Large intestine (tissue), 3 donors: ENCODE results near the gene CLRN3. TPM values are rescaled to one million over a fixed set of nuclear protein-coding genes. Genes with fewer than 3 reads are reported as not detected.

Source experiments
- DNase-seq, 2 donors: peaks; one replicate each; pipeline versions ENCODE4 v3.0.0 to v3.0.0-alpha.2; 2013
- H3K27ac ChIP-seq: one replicate; pipeline ENCODE4 v1.5.1; 2013; ENCODE audit warnings: low read length
- H3K27me3 ChIP-seq: 2 replicates; pipeline ENCODE4 v1.6.1; 2013; ENCODE audit warnings: low read length; ENCODE audit not compliant: control insufficient read depth, insufficient read depth
- H3K36me3 ChIP-seq: 2 replicates; pipeline ENCODE4 v1.6.1; 2013; ENCODE audit warnings: low read length; ENCODE audit not compliant: control insufficient read depth, insufficient read depth
- H3K4me1 ChIP-seq: one replicate; pipeline ENCODE4 v1.6.1; 2013; ENCODE audit warnings: low read length; ENCODE audit not compliant: control insufficient read depth, insufficient read depth
- H3K4me3 ChIP-seq: one replicate; pipeline ENCODE4 v1.5.1; 2013; ENCODE audit warnings: low read length
- H3K9me3 ChIP-seq: one replicate; pipeline ENCODE4 v1.6.1; 2013; ENCODE audit warnings: mild to moderate bottlenecking, low read depth, low read length, moderate library complexity; ENCODE audit not compliant: control insufficient read depth
- WGBS: methylation state at CpG from one replicate; pipeline ENCODE4 v1.1.5; 2013; ENCODE audit warnings: low lambda C conversion rate; ENCODE audit not compliant: insufficient coverage; 5-methylcytosine and 5-hydroxymethylcytosine counted together
- polyA plus RNA-seq: library from polyadenylated mRNA; unstranded; fragments of 120-200 nt; gene quantifications from one replicate; pipeline ENCODE4 v1.2.1, GENCODE V29; 2013

Gene CLRN3
- polyA plus RNA-seq, 1 donor, result 121 TPM

- WGBS, result no CpG with 5 or more reads among the region's 5 CpGs
- H3K4me1 ChIP-seq, result peaks cover 45% of the 10 kb centered on the region
Measured at GRCh38 chr10:127875916-127876315, 16.8 kb downstream of the CLRN3 start.

GRCh38 chr10:127875449-127875765 is 17.3 kb downstream of the CLRN3 start:
- no peak overlapping the region for H3K4me3 ChIP-seq
- H3K9me3 ChIP-seq, result no peaks in the 10 kb centered on the region
- no peak for DNase-seq
- WGBS, result 100% methylated on average over 1 of the region's 6 CpGs
- H3K36me3 ChIP-seq, result peaks cover 18% of the 10 kb centered on the region
- no peaks in the 10 kb centered on the region for H3K27me3 ChIP-seq
- H3K4me1 ChIP-seq, result peaks cover 40% of the 10 kb centered on the region
- peak overlapping the region; percentile 44 for H3K27ac ChIP-seq

More at GRCh38 chr10:127875916-127876315, 16.8 kb downstream of the CLRN3 start:
- no peak overlapping the region for H3K4me3 ChIP-seq
- DNase-seq, result no peak
- peaks cover 18% of the 10 kb centered on the region for H3K36me3 ChIP-seq
- no peaks in the 10 kb centered on the region for H3K27me3 ChIP-seq
- H3K27ac ChIP-seq, result no peak overlapping the region
- H3K9me3 ChIP-seq, result no peaks in the 10 kb centered on the region

GRCh38 chr10:127874671-127875448 is 17.9 kb downstream of the CLRN3 start:
- DNase-seq, result peak in 1 of 2 donors; percentile 50
- Histone ChIP-seq H3K36me3 (peaks cover 13% of the 10 kb centered on the region), H3K9me3 (no peaks in the 10 kb centered on the region), H3K27ac (peak overlapping the region; percentile 44), H3K4me3 (no peak overlapping the region), H3K4me1 (peaks cover 35% of the 10 kb centered on the region), H3K27me3 (no peaks in the 10 kb centered on the region)
- no CpG with 5 or more reads among the region's 11 CpGs for WGBS

GRCh38 chr10:127873901-127874470 is 18.8 kb downstream of the CLRN3 start:
- Histone ChIP-seq H3K4me3 (no peak overlapping the region), H3K36me3 (peaks cover 7% of the 10 kb centered on the region), H3K9me3 (peaks cover 3% of the 10 kb centered on the region), H3K27ac (peak overlapping the region; percentile 29), H3K27me3 (no peaks in the 10 kb centered on the region), H3K4me1 (peaks cover 27% of the 10 kb centered on the region)
- no CpG with 5 or more reads among the region's 11 CpGs for WGBS
- no peak for DNase-seq

- H3K4me1 ChIP-seq, result peaks cover 23% of the 10 kb centered on the region
- H3K27ac ChIP-seq, result peak overlapping the region; percentile 17
- H3K27me3 ChIP-seq, result no peaks in the 10 kb centered on the region
- peak; percentile 88 to 92 for DNase-seq
- peaks cover 3% of the 10 kb centered on the region for H3K9me3 ChIP-seq
- WGBS, result no CpG with 5 or more reads among the region's 12 CpGs
- H3K4me3 ChIP-seq, result no peak overlapping the region
- H3K36me3 ChIP-seq, result peaks cover 7% of the 10 kb centered on the region
Measured at GRCh38 chr10:127872871-127873600, 19.7 kb downstream of the CLRN3 start.

GRCh38 chr10:127872011-127872761 is 20.6 kb downstream of the CLRN3 start:
- H3K4me3 ChIP-seq, result no peak overlapping the region
- DNase-seq, result no peak
- WGBS, result no CpG with 5 or more reads among the region's 23 CpGs
- H3K4me1 ChIP-seq, result peaks cover 23% of the 10 kb centered on the region
- H3K27me3 ChIP-seq, result no peaks in the 10 kb centered on the region
- peaks cover 3% of the 10 kb centered on the region for H3K9me3 ChIP-seq
- peak overlapping the region; percentile 17 for H3K27ac ChIP-seq
- H3K36me3 ChIP-seq, result no peaks in the 10 kb centered on the region

- peaks cover 3% of the 10 kb centered on the region for H3K9me3 ChIP-seq
- DNase-seq, result no peak
- no CpG with 5 or more reads among the region's 7 CpGs for WGBS
Measured at GRCh38 chr10:127871631-127872010, 21.1 kb downstream of the CLRN3 start.

GRCh38 chr10:127869329-127869728 is 23.4 kb downstream of the CLRN3 start:
- Histone ChIP-seq H3K4me1 (peaks cover 17% of the 10 kb centered on the region), H3K4me3 (no peak overlapping the region), H3K36me3 (no peaks in the 10 kb centered on the region), H3K27ac (no peak overlapping the region), H3K27me3 (no peaks in the 10 kb centered on the region), H3K9me3 (peaks cover 3% of the 10 kb centered on the region)
- no peak for DNase-seq

More at GRCh38 chr10:127871631-127872010, 21.1 kb downstream of the CLRN3 start:
- no peaks in the 10 kb centered on the region for H3K27me3 ChIP-seq
- H3K4me3 ChIP-seq, result no peak overlapping the region
- no peaks in the 10 kb centered on the region for H3K36me3 ChIP-seq
- H3K4me1 ChIP-seq, result peaks cover 23% of the 10 kb centered on the region
- H3K27ac ChIP-seq, result no peak overlapping the region

- WGBS, result no CpG with 5 or more reads among the region's 1 CpG
- no peak overlapping the region for H3K27ac ChIP-seq
- DNase-seq, result peak in 1 of 2 donors; percentile 47
- peaks cover 12% of the 10 kb centered on the region for H3K4me1 ChIP-seq
- H3K9me3 ChIP-seq, result peaks cover 3% of the 10 kb centered on the region
- H3K27me3 ChIP-seq, result no peaks in the 10 kb centered on the region
- no peak overlapping the region for H3K4me3 ChIP-seq
- H3K36me3 ChIP-seq, result no peaks in the 10 kb centered on the region
Measured at GRCh38 chr10:127867805-127868204, 24.9 kb downstream of the CLRN3 start.
